PC-3 (cell line): ENCODE results near the gene GAL3ST3. TPM values are rescaled to one million over a fixed set of nuclear protein-coding genes. Genes with fewer than 3 reads are reported as not detected.
"Not testable (repeated sequence)": the region's sequence is repeated elsewhere in the genome, so short reads cannot be mapped to it uniquely, and the experiment has no call there.

Experiments used
- ATAC-seq: fragments of 200-7000 bp; cut with Tn5 transposase; 2 replicates; pipeline ENCODE4 v1.9.1; 2020; ENCODE audit warnings: mild to moderate bottlenecking, moderate library complexity
- Bru-seq: library from RNA; stranded (reverse); fragments of 400-500 nt; gene quantifications from one replicate; lab custom pipeline; 2021; lab: Mats Ljungman, UMichigan
- BruChase-seq, 2 experiments: library from RNA; stranded (reverse); fragments of 400-500 nt; gene quantifications; one replicate each; lab custom pipeline; 2021; lab: Mats Ljungman, UMichigan
- BruUV-seq: library from RNA; stranded (reverse); fragments of 400-500 nt; replicated peaks from 2 replicates; lab custom pipeline; 2021; lab: Mats Ljungman, UMichigan
- CTCF ChIA-PET: fragments of 300-600 bp; sonication (Branson Sonifier 250); formaldehyde crosslinking; loops from one replicate; lab custom pipeline; 2022; ENCODE audit warnings: antibody characterized with exemption; lab: Charles Lee
- POLR2A ChIA-PET: fragments of 300-600 bp; sonication (Branson Sonifier 250); formaldehyde crosslinking; loops from one replicate; lab custom pipeline; 2022; ENCODE audit warnings: antibody characterized with exemption; ENCODE audit not compliant: unreplicated experiment; lab: Charles Lee
- DNase-seq: peaks from one replicate; pipeline ENCODE4 v3.0.0-alpha.2; 2015
- H2AFZ ChIP-seq: fragments of 300-600 bp; sonication (generic); 2 replicates; pipeline ENCODE4 v1.6.0; 2016; ENCODE audit warnings: antibody characterized with exemption, low read length
- H3F3A ChIP-seq: fragments of 300-600 bp; sonication (generic); one replicate; pipeline ENCODE4 v1.6.0; 2017; ENCODE audit warnings: antibody characterized with exemption, low read length, control low read depth, mild to moderate bottlenecking; ENCODE audit not compliant: unreplicated experiment
- H3K27ac ChIP-seq: fragments of 300-600 bp; sonication (generic); 2 replicates; pipeline ENCODE4 v1.5.1; 2016; ENCODE audit warnings: mild to moderate bottlenecking, low read length
- H3K27me3 ChIP-seq: fragments of 300-600 bp; sonication (generic); 2 replicates; pipeline ENCODE4 v1.6.1; 2016; ENCODE audit warnings: low read length, mixed read lengths
- H3K36me3 ChIP-seq: fragments of 300-600 bp; sonication (generic); 2 replicates; pipeline ENCODE4 v1.6.1; 2016; ENCODE audit warnings: low read depth, mixed run types, low read length, mixed read lengths
- H3K4me1 ChIP-seq: fragments of 300-600 bp; sonication (generic); 2 replicates; pipeline ENCODE4 v1.5.1; 2016; ENCODE audit warnings: low read length; ENCODE audit not compliant: insufficient read depth
- H3K4me2 ChIP-seq: fragments of 300-600 bp; sonication (generic); 2 replicates; pipeline ENCODE4 v1.6.0; 2016; ENCODE audit warnings: low read length
- H3K4me3 ChIP-seq: fragments of 300-600 bp; sonication (generic); 2 replicates; pipeline ENCODE4 v1.5.1; 2016; ENCODE audit warnings: mild to moderate bottlenecking, low read length, mixed read lengths
- H3K79me2 ChIP-seq: fragments of 300-600 bp; sonication (generic); 2 replicates; pipeline ENCODE4 v1.6.1; 2017; ENCODE audit warnings: low read length, mixed read lengths
- H3K9ac ChIP-seq: fragments of 300-600 bp; sonication (generic); 2 replicates; pipeline ENCODE4 v1.6.0; 2016; ENCODE audit warnings: mild to moderate bottlenecking, low read length
- H3K9me2 ChIP-seq: fragments of 300-600 bp; sonication (generic); replicated peaks from 2 replicates; pipeline ENCODE4 v1.6.1; 2016; ENCODE audit warnings: mixed run types, low read length, mixed read lengths
- H3K9me3 ChIP-seq: fragments of 300-600 bp; sonication (generic); 2 replicates; pipeline ENCODE4 v1.6.1; 2016; ENCODE audit warnings: low read length, mixed read lengths
- H4K20me1 ChIP-seq: fragments of 300-600 bp; sonication (generic); 2 replicates; pipeline ENCODE4 v1.6.1; 2016; ENCODE audit warnings: low read length, mixed read lengths
- CTCF ChIP-seq: fragments of 300-600 bp; sonication (generic); conservative IDR thresholded peaks from 2 replicates; pipeline ENCODE4 v1.5.1; 2017; ENCODE audit warnings: antibody characterized with exemption, low read depth, mild to moderate bottlenecking, low read length
- EZH2 ChIP-seq: fragments of 300-600 bp; sonication (generic); IDR thresholded peaks from one replicate; pipeline ENCODE4 v1.6.1; 2017; ENCODE audit warnings: antibody characterized with exemption, mild to moderate bottlenecking, low read length; ENCODE audit not compliant: unreplicated experiment
- EZH2phosphoT487 ChIP-seq: fragments of 300-600 bp; sonication (generic); IDR thresholded peaks from 2 replicates; pipeline ENCODE4 v1.6.1; 2018; ENCODE audit warnings: mild to moderate bottlenecking, antibody characterized with exemption, low read length, borderline replicate concordance
- intact Hi-C: fragments of 100-400 bp; cut with micrococcal nuclease; formaldehyde crosslinking; loops from 2 replicates; pipeline ENCODE4 v1.9.0; 2023
- long read RNA-seq: library from polyadenylated mRNA; unstranded; transcript quantifications from one replicate; pipeline ENCODE4 v2.0.0, GENCODE V29; 2021; ENCODE audit not compliant: unreplicated experiment
- total RNA-seq: library from RNA; depleted of rRNA; stranded (reverse); fragments of >200 nt; gene quantifications from 2 replicates; pipeline ENCODE4 v1.2.3, GENCODE V29; 2014; rRNA removed

GAL3ST3 gene
- total RNA-seq (not detected in 2 replicates), Bru-seq, nascent RNA (percentile 9 among the genes with signal in this experiment), BruChase-seq, experiment 1, labeled RNA remaining after a 6-hour chase (percentile 9 among the genes with signal in this experiment), BruChase-seq, experiment 2, labeled RNA remaining after a 2-hour chase (percentile 8 among the genes with signal in this experiment)
- long read RNA-seq = 0 reads

GRCh38 chr11:66048547-66049323, at the start of gene GAL3ST3:
TSS of gene GAL3ST3 (minus strand) at chr11:66049161. CDS start at chr11:66045415, 3,746 bp downstream.
- TF ChIP-seq EZH2 = no peak
- no peaks in the 10 kb centered on the region for H4K20me1 ChIP-seq
- intact Hi-C loops = no loop called here
- H2AFZ ChIP-seq = no peak within 1 kb of the TSS
- BruUV-seq = no TSS peak
- H3K4me3 ChIP-seq = no peak within 1 kb of the TSS
- ChIA-PET POLR2A (no interaction called here), CTCF (no interaction called here)
- H3K79me2 ChIP-seq = peaks cover 16% of the 10 kb centered on the region
- no peaks in the 10 kb centered on the region for H3K27me3 ChIP-seq
- H3K9ac ChIP-seq = no peak within 1 kb of the TSS
- H3K4me2 ChIP-seq = no peak within 1 kb of the TSS
- no peaks in the 10 kb centered on the region for H3F3A ChIP-seq
- no peaks in the 10 kb centered on the region for H3K9me3 ChIP-seq
- H3K4me1 ChIP-seq = peaks cover 17% of the 10 kb centered on the region
- no peak within 1 kb of the TSS for H3K27ac ChIP-seq
- DNase-seq = no peak
- H3K36me3 ChIP-seq = no peaks in the 10 kb centered on the region; the same call in 1 of the 2 replicates
- H3K9me2 ChIP-seq = no peaks in the 10 kb centered on the region
- ATAC-seq = no peak

- H3K9me2 ChIP-seq, H3K4me2 ChIP-seq, H3K9ac ChIP-seq, H4K20me1 ChIP-seq, CTCF ChIA-PET, H2AFZ ChIP-seq, H3K36me3 ChIP-seq, H3K27me3 ChIP-seq, H3K4me1 ChIP-seq, DNase-seq, intact Hi-C loops, BruUV-seq, POLR2A ChIA-PET, H3K27ac ChIP-seq, H3K4me3 ChIP-seq, ATAC-seq, H3K9me3 ChIP-seq, H3F3A ChIP-seq: not testable (repeated sequence)
- H3K79me2 ChIP-seq = peaks cover 26% of the 10 kb centered on the region
Measured at GRCh38 chr11:66092125-66092524, 43.2 kb upstream of the GAL3ST3 start.

- ChIA-PET POLR2A (no interaction called here), CTCF (no interaction called here)
- peaks cover 40% of the 10 kb centered on the region for H3K79me2 ChIP-seq
- no peaks in the 10 kb centered on the region for H3K9me2 ChIP-seq
- H3K36me3 ChIP-seq = no peaks in the 10 kb centered on the region
- no peak for TF ChIP-seq EZH2
- no peak for TF ChIP-seq CTCF
- no peak for TF ChIP-seq EZH2phosphoT487
- no TSS peak for BruUV-seq
- no peak overlapping the region for H2AFZ ChIP-seq
- DNase-seq (no peak), ATAC-seq (no peak)
- H4K20me1 ChIP-seq = no peaks in the 10 kb centered on the region
- H3K9ac ChIP-seq = no peak overlapping the region
- H3K27me3 ChIP-seq = no peaks in the 10 kb centered on the region
- no peaks in the 10 kb centered on the region for H3F3A ChIP-seq
- intact Hi-C loops = no loop called here
- no peaks in the 10 kb centered on the region for H3K9me3 ChIP-seq
- no peak overlapping the region for H3K4me3 ChIP-seq
- no peaks in the 10 kb centered on the region for H3K4me1 ChIP-seq
- no peak overlapping the region for H3K27ac ChIP-seq
- no peak overlapping the region for H3K4me2 ChIP-seq
Measured at GRCh38 chr11:66090288-66090687, 41.3 kb upstream of the GAL3ST3 start.
